Renal cortical epithelial cell (primary cell): ENCODE results near the gene CEP20. TPM values are rescaled to one million over a fixed set of nuclear protein-coding genes. Genes with fewer than 3 reads are reported as not detected.

Experiments
- DNase-seq: peaks from one replicate; pipeline ENCODE4 v3.0.0-alpha.2; 2011; ENCODE audit warnings: low read depth
- total RNA-seq: library from RNA; depleted of rRNA; stranded (reverse); fragments of >200 nt; gene quantifications from 2 replicates; pipeline ENCODE4 v1.2.3, GENCODE V29; 2014

CEP20 gene
- total RNA-seq, 1 donor from 2014 or later: 42.1 TPM

DNA sequence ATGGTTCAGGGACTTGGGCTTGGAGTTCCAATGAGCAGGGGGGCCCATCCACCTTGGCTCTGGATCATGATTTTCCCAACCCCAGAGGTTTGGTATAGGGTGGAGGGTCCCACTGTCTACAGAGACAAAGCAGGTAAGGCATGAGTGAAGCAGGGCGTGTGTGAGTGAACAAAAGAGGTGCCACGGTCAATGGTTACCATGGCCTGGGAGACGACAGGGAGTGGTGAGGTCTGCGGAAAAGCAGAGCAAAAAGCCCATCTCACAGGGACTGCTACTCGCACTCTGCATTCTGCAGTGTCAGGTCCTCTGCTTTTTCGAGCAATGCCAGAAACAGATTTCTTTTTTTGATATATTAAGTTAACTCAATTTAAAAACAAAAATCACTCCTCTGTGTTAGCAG is 56.2 kb downstream of the CEP20 start:
- DNase-seq: no peak

DNA sequence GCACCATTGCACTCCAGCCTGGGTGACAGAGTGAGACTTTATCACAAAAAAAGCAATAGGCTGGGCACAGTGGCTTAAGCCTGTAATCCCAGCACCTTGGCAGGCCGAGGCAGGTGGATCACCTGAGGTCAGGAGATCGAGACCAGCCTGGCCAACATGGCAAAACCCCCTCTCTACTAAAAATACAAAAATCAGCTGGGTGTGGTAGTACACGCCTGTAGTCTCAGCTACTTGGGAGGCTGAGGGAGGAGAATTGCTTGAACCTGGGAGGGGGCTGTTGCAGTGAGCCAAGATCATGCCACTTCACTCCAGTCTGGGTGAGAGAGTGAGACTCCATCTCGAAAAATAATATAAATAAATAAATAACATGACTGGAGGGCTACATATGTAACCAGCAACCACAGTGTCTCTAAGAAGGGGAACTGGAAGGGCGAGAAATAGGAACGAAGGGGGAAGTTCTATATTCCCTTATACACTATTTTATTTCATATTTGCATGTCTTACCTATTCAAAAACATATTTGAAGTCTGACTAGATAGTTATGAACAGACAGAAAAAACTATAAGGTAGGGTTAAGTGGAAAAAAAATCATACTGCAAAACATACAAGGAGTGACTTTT is 57.5 kb downstream of the CEP20 start:
- DNase-seq: no peak

DNA sequence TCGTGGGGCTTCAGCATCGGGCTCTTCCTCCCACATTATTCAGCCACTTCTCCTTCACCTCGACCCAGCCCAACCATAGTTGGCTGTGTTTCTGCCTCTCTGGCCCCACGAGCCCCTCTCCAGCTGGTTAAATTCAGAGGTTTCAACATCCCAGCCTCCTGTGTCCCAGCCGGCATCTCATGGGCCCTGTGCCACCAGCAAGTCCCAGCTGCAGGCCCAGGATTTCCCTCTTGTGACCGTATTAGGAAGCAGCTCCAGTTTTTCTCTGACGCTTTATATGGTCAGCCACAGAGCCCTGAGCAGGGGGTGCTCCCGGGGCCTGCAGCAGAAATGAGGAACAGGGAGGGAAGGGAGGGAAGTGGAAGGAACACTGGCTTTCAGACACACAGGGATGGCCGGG is 58.9 kb downstream of the CEP20 start:
- DNase-seq: no peak

DNA sequence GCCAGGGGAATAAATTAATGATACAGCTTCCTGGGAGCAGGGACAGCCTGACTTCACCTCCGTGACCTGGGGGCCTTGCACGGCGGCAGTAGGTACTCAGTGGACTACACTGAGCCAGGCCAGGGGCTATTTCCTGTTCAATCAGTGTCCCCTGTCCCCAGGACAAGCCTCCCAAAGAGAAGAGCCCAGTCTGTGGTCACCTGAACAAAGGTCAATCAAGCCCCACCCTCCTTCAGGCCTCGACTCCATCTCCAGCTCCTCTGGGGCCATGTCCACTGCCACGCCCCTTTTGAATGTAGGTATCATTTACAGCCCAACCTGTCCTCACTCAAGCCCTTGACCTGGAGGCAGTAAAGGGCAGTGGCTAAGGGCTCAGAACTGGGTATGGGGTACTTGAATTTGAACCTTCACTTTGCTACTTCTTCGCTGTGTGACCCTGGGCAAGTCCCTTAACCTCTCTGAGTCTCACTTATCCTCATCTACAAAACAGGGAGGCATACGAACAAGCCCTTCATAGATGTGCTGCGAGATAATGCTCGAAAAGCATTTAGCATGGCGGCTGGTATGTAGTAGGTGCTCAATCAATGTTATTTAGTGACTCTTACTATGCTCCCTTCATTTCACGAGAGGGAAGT is 60.6 kb downstream of the CEP20 start:
- DNase-seq: no peak

DNA sequence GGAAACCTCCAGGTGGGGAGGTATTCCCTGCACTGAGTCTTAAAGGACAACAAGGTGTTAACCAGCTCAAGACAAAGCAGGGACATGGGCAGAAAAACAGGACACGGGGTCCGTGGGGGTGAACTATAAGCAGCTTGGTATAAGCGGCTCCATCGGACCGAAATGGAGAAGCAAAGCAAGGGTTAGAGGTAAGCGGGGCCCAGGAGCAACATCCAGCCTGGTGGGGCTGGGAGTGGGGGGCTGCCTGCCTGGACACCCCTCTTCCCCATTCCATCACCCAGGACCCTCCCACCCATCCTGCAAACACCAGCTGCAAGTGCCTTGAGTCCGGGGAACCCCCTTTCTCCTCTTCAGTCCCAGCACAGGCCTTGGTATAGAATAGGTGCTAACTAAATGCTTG is 61.1 kb downstream of the CEP20 start:
- DNase-seq: no peak

DNA sequence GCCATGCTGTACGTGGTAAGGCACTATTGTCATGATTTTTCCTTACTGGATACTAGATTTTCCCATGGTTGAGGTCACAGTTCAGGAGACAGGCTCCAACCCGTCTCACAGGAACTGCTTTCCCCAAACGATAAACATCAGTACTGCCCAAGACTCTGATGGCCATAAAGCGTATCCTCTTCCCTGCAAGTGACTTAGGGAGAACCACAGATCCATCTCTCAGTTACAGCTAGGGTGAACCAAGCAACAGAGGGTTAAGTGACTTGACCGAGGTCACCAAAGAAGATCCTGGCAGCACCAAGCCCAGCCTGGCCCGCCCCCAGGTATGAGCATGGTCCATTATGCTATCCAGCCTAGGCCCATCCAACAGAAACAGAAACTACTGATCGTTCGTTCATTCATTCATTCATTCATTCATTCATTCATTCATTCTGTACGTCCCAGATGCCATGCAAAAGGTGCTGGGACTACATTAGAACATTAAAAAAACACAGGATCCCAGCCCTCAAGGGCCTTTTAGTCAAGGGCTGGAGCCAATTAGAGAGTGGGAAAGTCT is 62.6 kb downstream of the CEP20 start:
- no peak for DNase-seq

DNA sequence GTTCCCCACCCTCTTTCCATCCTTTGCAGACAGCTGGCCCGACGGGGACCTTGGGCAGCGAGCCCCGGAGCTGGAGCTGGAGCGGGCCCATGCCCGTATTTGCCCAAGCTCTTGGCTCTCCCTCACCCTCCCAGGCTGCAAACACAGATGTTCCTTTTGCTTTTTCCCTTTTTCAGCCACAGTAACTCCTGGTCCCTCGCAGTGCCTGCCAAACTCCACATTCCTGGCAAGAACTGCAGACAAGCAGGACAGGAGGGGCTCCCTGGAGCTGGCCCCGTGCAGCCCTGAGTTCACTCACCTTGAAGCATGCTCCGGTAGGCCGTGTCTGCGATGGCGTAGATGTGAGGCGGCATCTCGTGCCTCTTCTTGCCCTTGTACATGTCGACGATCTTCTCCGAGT is 65.4 kb downstream of the CEP20 start:
- no peak for DNase-seq

DNA sequence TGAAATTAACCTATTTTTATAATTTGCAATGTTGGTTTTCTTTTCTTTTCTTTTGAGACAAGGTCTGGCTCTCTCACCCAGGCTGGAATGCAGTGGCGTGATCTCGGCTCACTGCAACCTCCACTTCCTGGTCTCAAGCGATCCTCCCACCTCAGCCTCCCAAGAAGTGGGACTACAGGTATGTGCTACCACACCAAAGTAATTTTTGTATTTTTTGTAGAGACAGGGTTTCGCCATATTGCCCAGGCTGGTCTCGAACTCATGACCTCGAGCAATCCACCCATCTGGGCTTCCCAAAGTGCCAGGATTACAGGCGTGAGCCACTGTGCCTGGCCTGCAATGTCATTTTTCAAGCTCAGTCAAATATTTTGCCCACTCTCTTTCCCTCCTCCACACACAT is 67.6 kb downstream of the CEP20 start:
- no peak for DNase-seq

DNA sequence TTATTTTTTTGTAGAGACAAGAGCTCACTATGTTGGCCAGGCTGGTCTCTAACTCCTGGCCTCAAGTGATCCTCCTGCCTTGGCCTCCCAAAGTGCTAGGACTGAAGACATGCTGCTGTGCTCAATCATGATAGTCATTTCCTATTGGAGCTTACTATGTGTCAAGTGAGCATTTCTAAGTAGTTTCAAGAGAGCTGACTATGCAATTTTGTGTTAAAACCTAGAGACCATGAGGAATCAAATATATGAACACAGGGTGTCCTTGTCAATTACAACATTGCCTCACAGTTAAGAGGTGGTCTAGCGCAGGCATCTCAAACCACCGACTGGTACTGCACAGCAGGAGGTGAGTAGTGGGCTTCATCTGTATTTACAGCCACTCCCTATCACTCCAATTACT is 69.4 kb downstream of the CEP20 start:
- no peak for DNase-seq

DNA sequence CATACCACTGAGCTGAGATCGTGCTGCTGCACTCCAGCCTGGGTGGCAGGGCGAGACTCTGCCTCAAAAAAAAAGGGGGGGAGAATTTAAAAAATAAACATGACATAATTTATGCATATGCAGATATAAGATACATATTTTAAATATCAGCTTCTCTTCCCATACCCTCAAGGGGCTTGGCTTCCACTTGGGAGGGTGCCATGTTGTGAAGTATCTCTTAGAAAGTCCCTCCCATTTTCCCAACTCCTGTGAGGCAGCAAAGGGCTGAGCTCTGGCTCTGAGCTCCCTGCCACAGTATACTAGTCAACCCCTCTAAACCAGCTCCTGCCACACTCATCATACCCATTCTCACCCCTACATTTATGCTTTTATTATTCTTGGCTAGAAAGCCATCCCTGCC is 71.0 kb downstream of the CEP20 start:
- DNase-seq: no peak

DNA sequence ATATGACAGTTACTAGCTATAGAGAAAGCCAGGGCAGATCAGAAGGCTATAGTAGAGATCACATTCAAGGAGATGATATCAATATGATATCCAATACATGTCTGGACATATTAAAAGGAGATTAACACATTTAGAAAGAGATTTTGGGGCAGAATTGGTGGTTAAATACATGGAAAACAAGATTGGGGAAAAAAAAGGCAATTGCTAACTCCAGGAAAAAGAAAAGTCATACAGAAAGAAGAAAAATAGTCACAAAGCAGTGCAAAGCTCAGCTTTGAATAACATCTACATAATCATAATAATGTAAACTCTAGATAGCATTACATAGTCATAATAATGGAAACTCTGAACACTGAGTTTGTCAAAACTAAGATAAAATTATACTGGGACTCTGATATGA is 72.2 kb downstream of the CEP20 start:
- DNase-seq: no peak

Other genes with a start within 250 kb of the CEP20 start
- 11.1 and 32.3 TPM in 2 replicates for gene MARF1, start 245.4 kb downstream of the CEP20 start, total RNA-seq
- gene NDE1, start 238.4 kb downstream of the CEP20 start, total RNA-seq: 17.3 and 23.4 TPM in 2 replicates
- gene MYH11, start 31.6 kb downstream of the CEP20 start, total RNA-seq: 0.05 TPM in 1 of 2 replicates, not detected in the other
- gene ABCC1, start 61.0 kb upstream of the CEP20 start, total RNA-seq: 20.5 and 96.8 TPM in 2 replicates